Thoracic aorta (tissue), 2 donors: Measurements from ENCODE around the gene IL18BP. TPM values are rescaled to one million over a fixed set of nuclear protein-coding genes. Genes with fewer than 3 reads are reported as not detected.
A peak's percentile ranks its signal among the peaks of the same experiment; 100 is the strongest.

Experiments used
- ATAC-seq: fragments of 150-250 bp; one replicate; pipeline ENCODE4 v1.8.0; 2017; ENCODE audit warnings: low read depth; ENCODE audit not compliant: insufficient number of reproducible peaks, low FRiP score
- DNase-seq: peaks from one replicate; pipeline ENCODE4 v3.0.0-alpha.2; 2020; ENCODE audit warnings: low spot score
- H3K27ac ChIP-seq, 2 donors: fragments of 200-600 bp; sonication (generic); 1 replicate in 1 of 2; 2 replicates in 1 of 2; pipeline ENCODE4 v1.5.1; 2016; ENCODE audit warnings: mild to moderate bottlenecking in 2 of 2, moderate library complexity in 2 of 2
- H3K27me3 ChIP-seq: fragments of 200-600 bp; sonication (generic); replicated peaks from 2 replicates; pipeline ENCODE4 v1.6.0; 2016; ENCODE audit warnings: mild to moderate bottlenecking; ENCODE audit not compliant: insufficient read depth
- H3K36me3 ChIP-seq: fragments of 200-600 bp; sonication (generic); one replicate; pipeline ENCODE4 v1.5.1; 2016
- H3K4me1 ChIP-seq, 2 donors: fragments of 200-600 bp; sonication (generic); 1 replicate in 1 of 2; 2 replicates in 1 of 2; pipeline versions ENCODE4 v1.5.1 to v1.6.0; 2016; ENCODE audit warnings: low read depth in 2 of 2, mild to moderate bottlenecking in 1 of 2; ENCODE audit not compliant: control insufficient read depth in 1 of 2
- H3K4me3 ChIP-seq: fragments of 200-600 bp; sonication (generic); 2 replicates; pipeline ENCODE4 v1.5.1; 2016; ENCODE audit warnings: mild to moderate bottlenecking
- H3K9me3 ChIP-seq: fragments of 200-600 bp; sonication (generic); 2 replicates; pipeline ENCODE4 v1.5.1; 2016
- total RNA-seq, 2 donors: library from RNA; depleted of rRNA; stranded (reverse); fragments of >200 nt; gene quantifications; one replicate each; pipeline versions ENCODE4 v1.1.0 to v1.2.3, GENCODE V29; 2016
- TF ChIP-seq, protein P1 (sequence below): fragments of 200-600 bp; sonication (generic); IDR thresholded peaks from one replicate; pipeline ENCODE4 v1.5.1; 2019; ENCODE audit warnings: antibody characterized with exemption

IL18BP gene
- total RNA-seq, 2 donors from 2014 or later: 20.2 to 32.2 TPM

GRCh38 chr11:72014761-72015320 lies 16.1 kb downstream of the IL18BP start:
- peak overlapping the region; percentile 49 to 74 for H3K27ac ChIP-seq

GRCh38 chr11:72015511-72016061 lies 16.9 kb downstream of the IL18BP start:
- Histone ChIP-seq H3K27me3 (no peaks in the 10 kb centered on the region), H3K27ac (peak overlapping the region in 1 of 2 donors; percentile 74), H3K4me3 (no peak overlapping the region), H3K36me3 (peaks cover 95% of the 10 kb centered on the region), H3K9me3 (no peaks in the 10 kb centered on the region), H3K4me1 (peaks cover 23 to 49% of the 10 kb centered on the region in 2 donors)
- no peak for ATAC-seq
- TF ChIP-seq, protein P1, sequence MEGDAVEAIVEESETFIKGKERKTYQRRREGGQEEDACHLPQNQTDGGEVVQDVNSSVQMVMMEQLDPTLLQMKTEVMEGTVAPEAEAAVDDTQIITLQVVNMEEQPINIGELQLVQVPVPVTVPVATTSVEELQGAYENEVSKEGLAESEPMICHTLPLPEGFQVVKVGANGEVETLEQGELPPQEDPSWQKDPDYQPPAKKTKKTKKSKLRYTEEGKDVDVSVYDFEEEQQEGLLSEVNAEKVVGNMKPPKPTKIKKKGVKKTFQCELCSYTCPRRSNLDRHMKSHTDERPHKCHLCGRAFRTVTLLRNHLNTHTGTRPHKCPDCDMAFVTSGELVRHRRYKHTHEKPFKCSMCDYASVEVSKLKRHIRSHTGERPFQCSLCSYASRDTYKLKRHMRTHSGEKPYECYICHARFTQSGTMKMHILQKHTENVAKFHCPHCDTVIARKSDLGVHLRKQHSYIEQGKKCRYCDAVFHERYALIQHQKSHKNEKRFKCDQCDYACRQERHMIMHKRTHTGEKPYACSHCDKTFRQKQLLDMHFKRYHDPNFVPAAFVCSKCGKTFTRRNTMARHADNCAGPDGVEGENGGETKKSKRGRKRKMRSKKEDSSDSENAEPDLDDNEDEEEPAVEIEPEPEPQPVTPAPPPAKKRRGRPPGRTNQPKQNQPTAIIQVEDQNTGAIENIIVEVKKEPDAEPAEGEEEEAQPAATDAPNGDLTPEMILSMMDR: no peak
- no peak for DNase-seq

More at GRCh38 chr11:72014761-72015320, 16.1 kb downstream of the IL18BP start:
- Histone ChIP-seq H3K4me1 (peaks cover 23 to 49% of the 10 kb centered on the region in 2 donors), H3K27me3 (no peaks in the 10 kb centered on the region), H3K4me3 (no peak overlapping the region), H3K9me3 (no peaks in the 10 kb centered on the region), H3K36me3 (peaks cover 95% of the 10 kb centered on the region)
- ATAC-seq: no peak
- DNase-seq: no peak
- TF ChIP-seq, protein P1: no peak

DNA sequence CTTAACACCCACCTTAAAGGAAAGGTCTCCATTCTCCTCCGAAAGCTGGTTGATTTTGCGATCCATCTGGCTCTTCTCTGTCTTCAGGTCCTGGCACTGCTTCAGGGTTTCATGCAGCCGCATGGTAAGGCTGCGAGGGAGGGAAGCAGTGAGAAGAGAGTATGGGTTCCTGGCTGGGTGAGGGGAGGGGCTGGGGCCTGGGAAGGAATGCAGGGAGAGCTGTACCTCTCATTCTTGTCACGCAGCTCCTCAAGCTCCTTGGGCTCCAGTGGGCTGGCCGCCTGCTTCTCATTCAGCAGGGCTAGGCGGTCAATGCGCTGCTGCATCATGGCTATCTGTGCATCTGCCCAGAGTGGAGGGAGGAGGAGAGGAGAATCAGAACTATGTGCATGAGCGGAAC lies 19.5 kb downstream of the IL18BP start:
- Histone ChIP-seq H3K27ac (no peak overlapping the region), H3K9me3 (no peaks in the 10 kb centered on the region), H3K36me3 (peaks cover 93% of the 10 kb centered on the region), H3K27me3 (no peaks in the 10 kb centered on the region), H3K4me3 (no peak overlapping the region), H3K4me1 (peaks cover 15 to 28% of the 10 kb centered on the region in 2 donors)
- ATAC-seq (no peak), DNase-seq (no peak)
- TF ChIP-seq, protein P1: no peak

DNA sequence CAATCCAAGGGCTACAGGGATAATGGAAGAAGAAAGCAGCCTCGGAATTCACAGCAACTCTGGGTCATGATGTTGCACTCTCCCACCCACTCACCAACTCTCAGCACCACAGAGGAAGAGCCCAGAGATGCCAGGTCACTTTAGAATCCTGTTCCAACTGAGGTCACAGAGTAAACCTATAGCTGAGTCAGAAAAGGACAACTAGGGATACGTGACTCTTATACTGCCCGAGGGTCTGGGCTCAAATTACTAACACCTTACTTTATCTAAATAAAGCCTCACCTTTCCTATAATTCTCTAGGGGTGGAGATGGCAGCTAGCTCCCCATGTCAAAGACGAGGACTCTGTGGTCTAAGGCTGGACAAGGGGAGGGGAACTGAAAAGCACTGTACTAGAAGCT lies 24.6 kb downstream of the IL18BP start:
- Histone ChIP-seq H3K9me3 (no peaks in the 10 kb centered on the region), H3K27ac (no peak overlapping the region), H3K36me3 (peaks cover 70% of the 10 kb centered on the region), H3K4me3 (no peak overlapping the region), H3K27me3 (no peaks in the 10 kb centered on the region), H3K4me1 (peaks cover 9 to 32% of the 10 kb centered on the region in 2 donors)
- ATAC-seq (no peak), DNase-seq (no peak)
- TF ChIP-seq, protein P1: no peak

DNA sequence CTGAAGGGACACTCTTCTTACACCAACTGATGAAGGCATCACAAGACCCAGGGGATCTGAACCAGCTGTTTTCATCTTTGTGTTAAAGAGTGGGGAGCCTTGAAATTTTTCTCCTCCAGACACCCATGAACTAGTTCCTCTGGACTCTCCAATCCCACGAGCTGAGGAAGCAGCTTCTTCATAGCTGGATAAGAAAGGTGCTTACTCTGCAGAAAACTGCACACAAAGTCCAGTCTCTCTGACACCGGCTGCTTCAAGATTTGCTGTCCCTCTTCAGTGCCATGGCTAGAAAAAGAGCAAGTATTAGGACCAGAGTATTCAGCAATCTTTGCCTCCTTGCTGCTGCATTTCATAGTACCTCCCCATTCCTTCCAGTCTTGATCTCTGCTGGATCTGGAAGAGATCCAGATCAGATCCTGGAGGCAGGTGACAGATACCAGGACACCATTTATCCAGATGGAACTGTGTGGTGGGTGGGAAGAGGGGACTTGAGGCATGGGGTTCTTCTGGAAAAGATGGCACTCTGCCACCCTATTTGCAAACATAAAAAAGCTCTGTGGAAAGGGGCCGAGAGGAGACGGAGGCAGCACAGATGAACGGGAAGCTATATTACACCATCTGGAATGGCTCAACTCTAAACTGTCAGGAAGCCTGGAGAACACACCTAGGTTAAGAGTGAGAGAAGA lies 25.5 kb downstream of the IL18BP start:
- ATAC-seq: no peak

More for the DNA sequence above, 25.5 kb downstream of the IL18BP start:
- TF ChIP-seq, protein P1: no peak
- DNase-seq: no peak
- H3K27ac ChIP-seq: no peak overlapping the region
- H3K27me3 ChIP-seq: no peaks in the 10 kb centered on the region
- H3K4me1 ChIP-seq: peaks cover 9 to 32% of the 10 kb centered on the region in 2 donors
- no peaks in the 10 kb centered on the region for H3K9me3 ChIP-seq
- peaks cover 67% of the 10 kb centered on the region for H3K36me3 ChIP-seq
- no peak overlapping the region for H3K4me3 ChIP-seq
